Type B pancreatic cell (in vitro differentiated cells): Measurements from ENCODE around the gene TRAPPC5. TPM values are rescaled to one million over a fixed set of nuclear protein-coding genes. Genes with fewer than 3 reads are reported as not detected.

Experiments
- DNase-seq: peaks from one replicate; pipeline ENCODE4 v3.0.0; 2021; ENCODE audit warnings: mixed read lengths; ENCODE audit not compliant: unreplicated experiment; ENCODE audit errors: extremely low spot score
- H3K27ac Mint-ChIP-seq: 2 replicates; pipeline ENCODE4 v1.8.0; 2021; ENCODE audit warnings: mild to moderate bottlenecking, mixed read lengths
- H3K27me3 Mint-ChIP-seq: 2 replicates; pipeline ENCODE4 v1.8.0; 2021; ENCODE audit warnings: mixed read lengths
- H3K36me3 Mint-ChIP-seq: 2 replicates; pipeline ENCODE4 v1.8.0; 2021; ENCODE audit warnings: mixed read lengths
- H3K4me1 Mint-ChIP-seq: one replicate; pipeline ENCODE4 v1.8.0; 2021; ENCODE audit warnings: mixed read lengths; ENCODE audit not compliant: unreplicated experiment
- H3K4me3 Mint-ChIP-seq: 2 replicates; pipeline ENCODE4 v1.8.0; 2021; ENCODE audit warnings: mild to moderate bottlenecking, mixed read lengths
- H3K9me3 Mint-ChIP-seq: 2 replicates; pipeline ENCODE4 v1.8.0; 2021; ENCODE audit warnings: mixed read lengths
- CTCF ChIP-seq: fragments of 200-600 bp; sonication (generic); conservative IDR thresholded peaks from 2 replicates; pipeline ENCODE4 v1.5.0; 2021; ENCODE audit warnings: antibody characterized with exemption, mild to moderate bottlenecking
- total RNA-seq: library from RNA; stranded (reverse); gene quantifications from 2 replicates; pipeline ENCODE4 v1.2.1, GENCODE V29; 2021; ENCODE audit warnings: low replicate concordance

TRAPPC5 gene
- total RNA-seq, 1 donor from 2014 or later = 92.6 TPM

- no peak overlapping the region for H3K27ac Mint-ChIP-seq
- no peak for TF ChIP-seq CTCF
- H3K27me3 Mint-ChIP-seq = peaks cover 20% of the 10 kb centered on the region
- no peaks in the 10 kb centered on the region for H3K9me3 Mint-ChIP-seq
- no peaks in the 10 kb centered on the region for H3K36me3 Mint-ChIP-seq
- no peaks in the 10 kb centered on the region for H3K4me1 Mint-ChIP-seq
- no peak for DNase-seq
- H3K4me3 Mint-ChIP-seq = no peak overlapping the region
Observed at GRCh38 chr19:7704280-7705060, 23.8 kb downstream of the TRAPPC5 start.

- Mint-ChIP-seq H3K27me3 (peaks cover 16% of the 10 kb centered on the region), H3K9me3 (no peaks in the 10 kb centered on the region), H3K27ac (no peak overlapping the region), H3K4me3 (no peak overlapping the region), H3K4me1 (no peaks in the 10 kb centered on the region), H3K36me3 (no peaks in the 10 kb centered on the region)
- TF ChIP-seq CTCF = no peak
- no peak for DNase-seq
Observed at GRCh38 chr19:7705387-7706187, 25.0 kb downstream of the TRAPPC5 start.

- TF ChIP-seq CTCF = no peak
- H3K9me3 Mint-ChIP-seq = no peaks in the 10 kb centered on the region
- H3K4me3 Mint-ChIP-seq = no peak overlapping the region
- peaks cover 16% of the 10 kb centered on the region for H3K27me3 Mint-ChIP-seq
- H3K4me1 Mint-ChIP-seq = no peaks in the 10 kb centered on the region
- H3K27ac Mint-ChIP-seq = no peak overlapping the region
- no peak for DNase-seq
- no peaks in the 10 kb centered on the region for H3K36me3 Mint-ChIP-seq
Observed at GRCh38 chr19:7706188-7706954, 25.7 kb downstream of the TRAPPC5 start.

GRCh38 chr19:7706955-7707456, 26.4 kb downstream of the TRAPPC5 start:
- Mint-ChIP-seq H3K9me3 (no peaks in the 10 kb centered on the region), H3K36me3 (no peaks in the 10 kb centered on the region), H3K4me3 (no peak overlapping the region), H3K27ac (no peak overlapping the region), H3K27me3 (peaks cover 15% of the 10 kb centered on the region), H3K4me1 (no peaks in the 10 kb centered on the region)
- DNase-seq = no peak
- no peak for TF ChIP-seq CTCF

- Mint-ChIP-seq H3K27me3 (peaks cover 3% of the 10 kb centered on the region), H3K4me3 (no peak overlapping the region), H3K27ac (no peak overlapping the region), H3K4me1 (no peaks in the 10 kb centered on the region), H3K36me3 (no peaks in the 10 kb centered on the region), H3K9me3 (no peaks in the 10 kb centered on the region)
- no peak for TF ChIP-seq CTCF
- DNase-seq = no peak
Observed at GRCh38 chr19:7709932-7710460, 29.4 kb downstream of the TRAPPC5 start.
